Muscle of back (tissue), 10 donors: ENCODE measurements around the gene ZNF528. TPM values are rescaled to one million over a fixed set of nuclear protein-coding genes. Genes with fewer than 3 reads are reported as not detected.

Source experiments
- polyA plus RNA-seq, 10 donors: library from polyadenylated mRNA; unstranded; fragments of 120-200 nt; gene quantifications; one replicate each; pipeline ENCODE4 v1.2.1, GENCODE V29; 2013; ENCODE audit not compliant: insufficient read length in 10 of 10

The ZNF528 gene
- polyA plus RNA-seq, 10 donors: 12.1 to 30.7 (median 17.3) TPM

Other genes starting within 250 kb of the ZNF528 start
- gene ZNF836, start 226.2 kb upstream of the ZNF528 start, polyA plus RNA-seq: 10 to 100 TPM in 2 of 10 donors, 1 to 10 TPM in 8; 5.9 to 10.9 (median 8.6) TPM
- 100 to 1,000 TPM; 242 to 328 (median 297) TPM for gene PPP2R1A, start 207.8 kb upstream of the ZNF528 start, polyA plus RNA-seq
- gene ZNF766, start 128.3 kb upstream of the ZNF528 start, polyA plus RNA-seq: 10 to 100 TPM in 9 of 10 donors, 1 to 10 TPM in 1; 8.1 to 14.4 (median 11.9) TPM
- 10 to 100 TPM in 5 of 10 donors, 1 to 10 TPM in 5; 7.9 to 12.8 (median 10.4) TPM for gene ZNF480, start 100.7 kb upstream of the ZNF528 start, polyA plus RNA-seq
- gene ZNF610, start 61.6 kb upstream of the ZNF528 start, polyA plus RNA-seq: 1 to 10 TPM; 3.3 to 6.3 (median 4.2) TPM
- 10 to 100 TPM; 11.4 to 17.1 (median 15.3) TPM for gene ZNF880, start 27.9 kb upstream of the ZNF528 start, polyA plus RNA-seq
- 1 to 10 TPM in 1 of 10 donors, under 1 TPM in 9; 0.47 to 1.4 (median 0.66) TPM for gene ZNF534, start 31.3 kb downstream of the ZNF528 start, polyA plus RNA-seq
- 1 to 10 TPM; 2.2 to 4.8 (median 2.6) TPM for gene ZNF578, start 55.7 kb downstream of the ZNF528 start, polyA plus RNA-seq
- 10 to 100 TPM in 3 of 10 donors, 1 to 10 TPM in 7; 4.5 to 11.4 (median 6.8) TPM for gene ZNF808, start 129.8 kb downstream of the ZNF528 start, polyA plus RNA-seq
- 10 to 100 TPM in 2 of 10 donors, 1 to 10 TPM in 8; 6.8 to 12.7 (median 8.8) TPM for gene ZNF701, start 172.4 kb downstream of the ZNF528 start, polyA plus RNA-seq
- 10 to 100 TPM; 25.8 to 81.0 (median 36.4) TPM for gene ZNF83, start 240.5 kb downstream of the ZNF528 start, polyA plus RNA-seq